Endothelial cell of umbilical vein (primary cell): ENCODE measurements around the gene CCDC157. TPM values are rescaled to one million over a fixed set of nuclear protein-coding genes. Genes with fewer than 3 reads are reported as not detected.

Experiments used
- BruUV-seq: library from RNA; stranded (reverse); fragments of 400-500 nt; replicated peaks from 2 replicates; lab custom pipeline; 2021; lab: Mats Ljungman, UMichigan
- CTCF ChIA-PET: fragments of 300-600, 350-600 bp; sonication (Branson Sonifier 250); formaldehyde crosslinking; loops from one replicate; lab custom pipeline; 2021; ENCODE audit warnings: antibody characterized with exemption, inconsistent platforms; lab: Charles Lee
- POLR2A ChIA-PET: fragments of 300-600, 350-600 bp; sonication (Branson Sonifier 250); formaldehyde crosslinking; loops from one replicate; lab custom pipeline; 2021; ENCODE audit warnings: antibody characterized with exemption, inconsistent platforms; lab: Charles Lee
- DNase-seq: peaks from one replicate; pipeline ENCODE4 v3.0.0-alpha.2; 2011; ENCODE audit warnings: low read depth, low spot score
- FAIRE-seq: peaks from 2 replicates; lab custom pipeline; 2011; peaks lifted over from hg19 to GRCh38; lab: Jason Lieb, UNC
- H2AFZ ChIP-seq: 2 replicates; pipeline ENCODE4 v1.6.0; 2012; ENCODE audit warnings: low read depth, low read length, control low read depth, inconsistent platforms
- H3K27ac ChIP-seq: 2 replicates; pipeline ENCODE4 v1.5.1; 2011; ENCODE audit warnings: low read depth, mild to moderate bottlenecking, control low read depth, low read length, moderate library complexity; ENCODE audit not compliant: insufficient read depth
- H3K27me3 ChIP-seq, 2 experiments: 2 replicates each; pipeline versions ENCODE4 v1.6.0 to v1.6.1; 2011; ENCODE audit warnings: low read length in 2 of 2, mixed read lengths in 1 of 2; ENCODE audit not compliant: control insufficient read depth in 2 of 2, insufficient read depth in 2 of 2
- H3K36me3 ChIP-seq, 2 experiments: 2 replicates in 1 of 2; 3 replicates in 1 of 2; pipeline ENCODE4 v1.5.1; 2011; ENCODE audit warnings: low read length in 2 of 2, mild to moderate bottlenecking in 1 of 2, moderate library complexity in 1 of 2; ENCODE audit not compliant: control insufficient read depth in 2 of 2, insufficient read depth in 2 of 2; ENCODE audit errors: extremely low read depth in 1 of 2
- H3K4me1 ChIP-seq: 3 replicates; pipeline ENCODE4 v1.5.1; 2011; ENCODE audit warnings: mild to moderate bottlenecking, low read length; ENCODE audit not compliant: control insufficient read depth, insufficient read depth; ENCODE audit errors: extremely low read depth
- H3K4me2 ChIP-seq: 2 replicates; pipeline ENCODE4 v1.6.1; 2011; ENCODE audit warnings: low read length, control low read depth, mixed read lengths; ENCODE audit not compliant: insufficient read depth
- H3K4me3 ChIP-seq, 3 experiments: fragments of 200-600 bp in 1 of 3; sonication (generic), shearing (Covaris generic) in 1 of 3; replicated peaks in 1 of 3; 2 replicates each; pipeline ENCODE4 v1.5.1; 2011 to 2016; ENCODE audit warnings: control low read depth in 3 of 3, low read length in 3 of 3, mild to moderate bottlenecking in 2 of 3, inconsistent platforms in 1 of 3, low read depth in 1 of 3, moderate library complexity in 1 of 3; ENCODE audit not compliant: insufficient read depth in 1 of 3
- H3K79me2 ChIP-seq: 2 replicates; pipeline ENCODE4 v1.6.0; 2012; ENCODE audit warnings: low read length, inconsistent platforms; ENCODE audit not compliant: control insufficient read depth, insufficient read depth
- H3K9ac ChIP-seq: replicated peaks from 2 replicates; pipeline ENCODE3; 2011; ENCODE audit warnings: low read length, control low read depth; ENCODE audit not compliant: insufficient read depth; ENCODE audit errors: extremely low read depth
- H3K9me1 ChIP-seq: replicated peaks from 3 replicates; pipeline ENCODE4 v1.6.0; 2011; ENCODE audit warnings: mild to moderate bottlenecking, low read length; ENCODE audit not compliant: control insufficient read depth, insufficient read depth; ENCODE audit errors: extremely low read depth
- H3K9me3 ChIP-seq: replicated peaks from 2 replicates; pipeline ENCODE4 v1.5.1; 2012; ENCODE audit warnings: low read length, inconsistent platforms; ENCODE audit not compliant: control insufficient read depth, insufficient read depth
- H4K20me1 ChIP-seq: replicated peaks from 2 replicates; pipeline ENCODE3; 2011; ENCODE audit warnings: mild to moderate bottlenecking, low read length; ENCODE audit not compliant: control insufficient read depth, insufficient read depth; ENCODE audit errors: extremely low read depth
- CTCF ChIP-seq, 2 donors: IDR thresholded peaks; 1 replicate in 1 of 2; 2 replicates in 1 of 2; pipeline ENCODE4 v1.5.1; 2011; ENCODE audit warnings: low read length in 2 of 2, mild to moderate bottlenecking in 2 of 2, moderate library complexity in 2 of 2, control low read depth in 1 of 2, inconsistent platforms in 1 of 2, low read depth in 1 of 2; ENCODE audit not compliant: insufficient read depth in 1 of 2; ENCODE audit errors: extremely low read depth in 1 of 2
- EZH2 ChIP-seq: IDR thresholded peaks from 2 replicates; pipeline ENCODE4 v1.6.1; 2012; ENCODE audit warnings: borderline replicate concordance, low read depth, mild to moderate bottlenecking, moderate library complexity, low read length, inconsistent platforms; ENCODE audit not compliant: severe bottlenecking
- FOS ChIP-seq: IDR thresholded peaks from 2 replicates; pipeline ENCODE4 v1.6.1; 2011; ENCODE audit warnings: mild to moderate bottlenecking, low read length, moderate library complexity, borderline replicate concordance; ENCODE audit not compliant: insufficient read depth
- GATA2 ChIP-seq: IDR thresholded peaks from 2 replicates; pipeline ENCODE4 v1.7.0; 2011; ENCODE audit warnings: low read depth, mild to moderate bottlenecking, moderate library complexity, mixed read lengths, low read length; ENCODE audit not compliant: insufficient read length, insufficient read depth
- JUN ChIP-seq: IDR thresholded peaks from 2 replicates; pipeline ENCODE4 v1.6.1; 2011; ENCODE audit warnings: borderline replicate concordance, low read depth; ENCODE audit not compliant: insufficient read length, insufficient read depth
- MAX ChIP-seq: IDR thresholded peaks from 2 replicates; pipeline ENCODE4 v1.6.1; 2011; ENCODE audit not compliant: insufficient read depth, insufficient read length
- MYC ChIP-seq: IDR thresholded peaks from one replicate; pipeline ENCODE4 v1.6.1; 2011; ENCODE audit warnings: mild to moderate bottlenecking, low read depth, low read length
- POLR2A ChIP-seq: IDR thresholded peaks from 2 replicates; pipeline ENCODE4 v1.6.1; 2012; ENCODE audit warnings: low read depth, mild to moderate bottlenecking, control low read depth, low read length
- dilution Hi-C: fragments of 300-500 bp; cut with MboI; formaldehyde crosslinking; loops from one replicate; pipeline ENCODE4 v1.15.0; 2019; ENCODE audit warnings: low sequenced_read_pairs; ENCODE audit not compliant: extremely low pct_ligation_motif_present
- intact Hi-C: fragments of 100-400 bp; cut with micrococcal nuclease; formaldehyde crosslinking; loops from one replicate; pipeline ENCODE4 v1.10.0; 2022
- polyA plus RNA-seq, 4 experiments: library from polyadenylated mRNA; depleted of rRNA in 3 of 4; stranded (reverse) in 3 of 4; unstranded in 1 of 4; fragments of >200 nt; gene quantifications; 2 replicates each; pipeline versions ENCODE4 v1.2.1 to v1.2.3, GENCODE V29; 2011 to 2012; ENCODE audit warnings: missing spikeins in 1 of 4
- total RNA-seq: library from RNA; stranded (reverse); gene quantifications from 2 replicates; pipeline ENCODE4 v1.2.3, GENCODE V29; 2021

CCDC157 gene
- total and polyA plus RNA-seq, 2 donors (not counting 3 experiments of a cell fraction or from before 2014, with no cell fraction given) = 2.1 to 3.1 TPM

- Histone ChIP-seq H3K27ac (no peak overlapping the region), H3K36me3 (no peaks in the 10 kb centered on the region), H3K4me3 (no peak overlapping the region), H3K9me1 (no peaks in the 10 kb centered on the region), H2AFZ (no peak overlapping the region), H3K9ac (no peak overlapping the region), H3K4me2 (no peak overlapping the region), H4K20me1 (no peaks in the 10 kb centered on the region), H3K4me1 (no peaks in the 10 kb centered on the region), H3K27me3 (no peaks in the 10 kb centered on the region), H3K9me3 (no peaks in the 10 kb centered on the region), H3K79me2 (no peaks in the 10 kb centered on the region)
- TF ChIP-seq FOS = no peak
- TF ChIP-seq JUN = no peak
- no peak for TF ChIP-seq CTCF (IDR thresholded peaks at IDR 0.05; ENCODE audit: extremely low read depth in 1 of 2, insufficient read depth in 1 of 2, low read depth in 1 of 2, low read length in 2 of 2)
- TF ChIP-seq POLR2A = no peak
- no peak for TF ChIP-seq GATA2
- TF ChIP-seq MYC = no peak
- no peak for TF ChIP-seq EZH2
- no peak for TF ChIP-seq MAX
- ChIA-PET CTCF (interaction anchor here (1.0 to 1.2 kb wide), 3 partner anchors 9 kb away, joined by 3 to 4 read pairs (median 3); partner anchors contain the start of genes CCDC157 and SF3A1), POLR2A (interaction anchor here (1.4 kb wide), 1 partner anchor 9 kb away, joined by 4 read pairs; the partner anchor contains the start of genes CCDC157 and SF3A1)
- dilution Hi-C loops = no loop called here
- DNase-seq (no peak), FAIRE-seq (no peak)
- intact Hi-C loops = no loop called here
- no TSS peak for BruUV-seq
These were observed 9.1 kb downstream of the CCDC157 start for GRCh38 chr22:30365891-30366290.
